Thyroid gland (tissue), 4 donors: ENCODE results near the gene WFDC2. TPM values are rescaled to one million over a fixed set of nuclear protein-coding genes. Genes with fewer than 3 reads are reported as not detected.

Source experiments
- DNase-seq, 2 donors: peaks; one replicate each; pipeline ENCODE4 v3.0.0-alpha.2; 2019
- H3K27ac ChIP-seq, 3 donors: fragments of 200-600 bp; sonication (generic); 1 replicate in 2 of 3; 2 replicates in 1 of 3; pipeline ENCODE4 v1.5.1; 2016 to 2019; ENCODE audit warnings: mild to moderate bottlenecking in 1 of 3, moderate library complexity in 1 of 3
- H3K27me3 ChIP-seq: fragments of 200-600 bp; sonication (generic); one replicate; pipeline ENCODE4 v1.5.1; 2019
- H3K36me3 ChIP-seq, 2 donors: fragments of 200-600 bp; sonication (generic); one replicate each; pipeline ENCODE4 v1.5.1; 2016 to 2019
- H3K4me1 ChIP-seq, 2 donors: fragments of 200-600 bp; sonication (generic); one replicate each; pipeline ENCODE4 v1.5.1; 2017 to 2019
- H3K4me3 ChIP-seq, 3 donors: fragments of 200-600 bp; sonication (generic); replicated peaks in 1 of 3; 1 replicate in 2 of 3; 2 replicates in 1 of 3; pipeline ENCODE4 v1.5.1; 2016; ENCODE audit warnings: mild to moderate bottlenecking in 1 of 3
- H3K9me3 ChIP-seq: fragments of 200-600 bp; sonication (generic); one replicate; pipeline ENCODE4 v1.5.1; 2017
- CTCF ChIP-seq, 6 experiments: fragments of 200-600 bp in 3 of 6; fragments of 450-650 bp in 3 of 6; sonication (generic) in 3 of 6; IDR thresholded peaks; one replicate each; pipeline ENCODE4 v1.5.1; 2016 to 2019; ENCODE audit warnings: antibody characterized with exemption in 6 of 6, mild to moderate bottlenecking in 2 of 6, inconsistent platforms in 1 of 6, moderate library complexity in 1 of 6
- POLR2A ChIP-seq, 2 donors: fragments of 450-650 bp; IDR thresholded peaks; one replicate each; pipeline ENCODE4 v1.6.1; 2017; ENCODE audit warnings: antibody characterized with exemption in 2 of 2, mild to moderate bottlenecking in 2 of 2, moderate library complexity in 1 of 2
- WGBS, 2 donors: methylation state at CpG; one replicate each; pipeline ENCODE4 v1.1.5; 2017; 5-methylcytosine and 5-hydroxymethylcytosine counted together
- intact Hi-C: fragments of 100-400 bp; cut with DNase I; formaldehyde crosslinking; loops from one replicate; pipeline ENCODE4 v1.15.1; 2023
- total RNA-seq, 4 donors: library from RNA; depleted of rRNA; stranded (reverse); fragments of >200 nt; gene quantifications; one replicate each; pipeline ENCODE4 v1.2.3, GENCODE V29; 2016

The WFDC2 gene
- total RNA-seq, 4 donors from 2014 or later = 109 to 163 (median 131) TPM

- Histone ChIP-seq H3K27me3 (no peaks in the 10 kb centered on the region), H3K4me3 (no peak overlapping the region), H3K36me3 (no peaks in the 10 kb centered on the region), H3K9me3 (no peaks in the 10 kb centered on the region), H3K4me1 (peaks cover 5 to 6% of the 10 kb centered on the region in 2 donors), H3K27ac (peak overlapping the region in 1 of 3 donors; percentile 23)
- TF ChIP-seq POLR2A (IDR thresholded peaks at IDR 0.05) (no peak), CTCF (IDR thresholded peaks at IDR 0.05) (no peak)
- DNase-seq = no peak
- intact Hi-C loops = no loop called here
- 50 to 73% methylated on average over 1 of the region's 1 CpG for WGBS, 2 donors
Observed at GRCh38 chr20:45441746-45442145, 27.8 kb upstream of the WFDC2 start.

- Histone ChIP-seq H3K4me1 (peaks cover 5 to 6% of the 10 kb centered on the region in 2 donors), H3K9me3 (no peaks in the 10 kb centered on the region), H3K36me3 (no peaks in the 10 kb centered on the region), H3K27ac (no peak overlapping the region), H3K27me3 (no peaks in the 10 kb centered on the region), H3K4me3 (no peak overlapping the region)
- TF ChIP-seq CTCF (IDR thresholded peaks at IDR 0.05) (no peak), POLR2A (IDR thresholded peaks at IDR 0.05) (no peak)
- intact Hi-C loops = no loop called here
- no peak for DNase-seq
Observed at GRCh38 chr20:45444050-45444449, 25.5 kb upstream of the WFDC2 start.

- Histone ChIP-seq H3K9me3 (no peaks in the 10 kb centered on the region), H3K4me3 (no peak overlapping the region), H3K36me3 (no peaks in the 10 kb centered on the region), H3K27ac (no peak overlapping the region), H3K4me1 (peaks cover 4 to 5% of the 10 kb centered on the region in 2 donors), H3K27me3 (no peaks in the 10 kb centered on the region)
- DNase-seq = no peak
- intact Hi-C loops = no loop called here
- no peak for TF ChIP-seq POLR2A (IDR thresholded peaks at IDR 0.05)
- peak in 2 of 6 experiments; percentile 19 to 22 for TF ChIP-seq CTCF (IDR thresholded peaks at IDR 0.05)
- WGBS, 2 donors = 71 to 73% methylated on average over 7 of the region's 7 CpGs
Observed at GRCh38 chr20:45445805-45446562, 23.6 kb upstream of the WFDC2 start.

GRCh38 chr20:45448270-45448669 is 21.3 kb upstream of the WFDC2 start:
- intact Hi-C loops = no loop called here
- H3K27ac ChIP-seq = no peak overlapping the region
- no peak overlapping the region for H3K4me3 ChIP-seq
- WGBS, 2 donors = 59 to 61% methylated on average over 6 of the region's 6 CpGs
- H3K9me3 ChIP-seq = no peaks in the 10 kb centered on the region
- no peaks in the 10 kb centered on the region for H3K4me1 ChIP-seq
- H3K36me3 ChIP-seq = no peaks in the 10 kb centered on the region
- no peak for TF ChIP-seq POLR2A (IDR thresholded peaks at IDR 0.05)
- no peak for TF ChIP-seq CTCF (IDR thresholded peaks at IDR 0.05)
- H3K27me3 ChIP-seq = no peaks in the 10 kb centered on the region
- DNase-seq = no peak

- Histone ChIP-seq H3K27ac (no peak overlapping the region), H3K27me3 (no peaks in the 10 kb centered on the region), H3K4me3 (no peak overlapping the region), H3K9me3 (no peaks in the 10 kb centered on the region), H3K4me1 (no peaks in the 10 kb centered on the region), H3K36me3 (no peaks in the 10 kb centered on the region)
- intact Hi-C loops = no loop called here
- TF ChIP-seq POLR2A (IDR thresholded peaks at IDR 0.05) = no peak
- no peak for TF ChIP-seq CTCF (IDR thresholded peaks at IDR 0.05)
- 85 to 90% methylated on average over 3 of the region's 3 CpGs for WGBS, 2 donors
- DNase-seq = no peak
Observed at GRCh38 chr20:45449528-45449927, 20.0 kb upstream of the WFDC2 start.
